ENCODE data around the gene LTK.

LTK gene

GRCh38 chr15:41483519-41483918, 30.1 kb downstream of the LTK start:
- DNase-seq (ENCODE audit: low spot score), result no peak
- in situ Hi-C loops (cut with MboI; ENCODE audit: low pct_unique_long_range_greater_than_20kb, low sequenced_read_pairs, unreplicated experiment), result no loop called here
- TF ChIP-seq CTCF (IDR thresholded peaks at IDR 0.05; ENCODE audit: extremely low read depth, insufficient read depth, missing control alignments), result no peak

GRCh38 chr15:41483115-41483514, 30.5 kb downstream of the LTK start:
- TF ChIP-seq CTCF (IDR thresholded peaks at IDR 0.05; ENCODE audit: extremely low read depth, insufficient read depth, missing control alignments), result no peak
- DNase-seq (ENCODE audit: low spot score), result peak; percentile 89
- in situ Hi-C loops (cut with MboI; ENCODE audit: low pct_unique_long_range_greater_than_20kb, low sequenced_read_pairs, unreplicated experiment), result no loop called here

GRCh38 chr15:41482110-41482877, 31.3 kb downstream of the LTK start:
- in situ Hi-C loops (cut with MboI; ENCODE audit: low pct_unique_long_range_greater_than_20kb, low sequenced_read_pairs, unreplicated experiment), result no loop called here

GRCh38 chr15:41480396-41481140, 33.1 kb downstream of the LTK start:
- DNase-seq (ENCODE audit: low spot score), result no peak
- in situ Hi-C loops (cut with MboI; ENCODE audit: low pct_unique_long_range_greater_than_20kb, low sequenced_read_pairs, unreplicated experiment), result no loop called here
- no peak for TF ChIP-seq CTCF (IDR thresholded peaks at IDR 0.05; ENCODE audit: extremely low read depth, insufficient read depth, missing control alignments)

More at GRCh38 chr15:41482110-41482877, 31.3 kb downstream of the LTK start:
- TF ChIP-seq CTCF (IDR thresholded peaks at IDR 0.05; ENCODE audit: extremely low read depth, insufficient read depth, missing control alignments), result no peak
- no peak for DNase-seq (ENCODE audit: low spot score)

GRCh38 chr15:41476416-41477048, 37.1 kb downstream of the LTK start:
- in situ Hi-C loops (cut with MboI; ENCODE audit: low pct_unique_long_range_greater_than_20kb, low sequenced_read_pairs, unreplicated experiment), result no loop called here
- DNase-seq (ENCODE audit: low spot score), result no peak
- no peak for TF ChIP-seq CTCF (IDR thresholded peaks at IDR 0.05; ENCODE audit: extremely low read depth, insufficient read depth, missing control alignments)

- in situ Hi-C loops (cut with MboI; ENCODE audit: low pct_unique_long_range_greater_than_20kb, low sequenced_read_pairs, unreplicated experiment), result no loop called here
- no peak for TF ChIP-seq CTCF (IDR thresholded peaks at IDR 0.05; ENCODE audit: extremely low read depth, insufficient read depth, missing control alignments)
Observed at GRCh38 chr15:41474941-41475340, 38.7 kb downstream of the LTK start.

More at GRCh38 chr15:41474941-41475340, 38.7 kb downstream of the LTK start:
- no peak for DNase-seq (ENCODE audit: low spot score)
